ENCODE measurements around the gene SNX14. TPM values are rescaled to one million over a fixed set of nuclear protein-coding genes. Genes with fewer than 3 reads are reported as not detected.

SNX14 gene
- total RNA-seq, 1 donor from 2014 or later = 33.7 TPM

GRCh38 chr6:85506441-85507093 is 87.1 kb downstream of the SNX14 start:
- Histone ChIP-seq H3K9me3 (replicated peaks) (no peaks in the 10 kb centered on the region), H3K27ac (replicated peaks) (no peak overlapping the region), H3K36me3 (peaks cover 69% of the 10 kb centered on the region), H3K4me1 (no peaks in the 10 kb centered on the region), H3K4me3 (no peak overlapping the region), H3K27me3 (ENCODE audit: low read depth) (no peaks in the 10 kb centered on the region)
- no peak for DNase-seq
- intact Hi-C loops (cut with micrococcal nuclease) = no loop called here
- TF ChIP-seq, protein P1, sequence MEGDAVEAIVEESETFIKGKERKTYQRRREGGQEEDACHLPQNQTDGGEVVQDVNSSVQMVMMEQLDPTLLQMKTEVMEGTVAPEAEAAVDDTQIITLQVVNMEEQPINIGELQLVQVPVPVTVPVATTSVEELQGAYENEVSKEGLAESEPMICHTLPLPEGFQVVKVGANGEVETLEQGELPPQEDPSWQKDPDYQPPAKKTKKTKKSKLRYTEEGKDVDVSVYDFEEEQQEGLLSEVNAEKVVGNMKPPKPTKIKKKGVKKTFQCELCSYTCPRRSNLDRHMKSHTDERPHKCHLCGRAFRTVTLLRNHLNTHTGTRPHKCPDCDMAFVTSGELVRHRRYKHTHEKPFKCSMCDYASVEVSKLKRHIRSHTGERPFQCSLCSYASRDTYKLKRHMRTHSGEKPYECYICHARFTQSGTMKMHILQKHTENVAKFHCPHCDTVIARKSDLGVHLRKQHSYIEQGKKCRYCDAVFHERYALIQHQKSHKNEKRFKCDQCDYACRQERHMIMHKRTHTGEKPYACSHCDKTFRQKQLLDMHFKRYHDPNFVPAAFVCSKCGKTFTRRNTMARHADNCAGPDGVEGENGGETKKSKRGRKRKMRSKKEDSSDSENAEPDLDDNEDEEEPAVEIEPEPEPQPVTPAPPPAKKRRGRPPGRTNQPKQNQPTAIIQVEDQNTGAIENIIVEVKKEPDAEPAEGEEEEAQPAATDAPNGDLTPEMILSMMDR (IDR thresholded peaks at IDR 0.05; ENCODE audit: borderline replicate concordance) = no peak

DNA sequence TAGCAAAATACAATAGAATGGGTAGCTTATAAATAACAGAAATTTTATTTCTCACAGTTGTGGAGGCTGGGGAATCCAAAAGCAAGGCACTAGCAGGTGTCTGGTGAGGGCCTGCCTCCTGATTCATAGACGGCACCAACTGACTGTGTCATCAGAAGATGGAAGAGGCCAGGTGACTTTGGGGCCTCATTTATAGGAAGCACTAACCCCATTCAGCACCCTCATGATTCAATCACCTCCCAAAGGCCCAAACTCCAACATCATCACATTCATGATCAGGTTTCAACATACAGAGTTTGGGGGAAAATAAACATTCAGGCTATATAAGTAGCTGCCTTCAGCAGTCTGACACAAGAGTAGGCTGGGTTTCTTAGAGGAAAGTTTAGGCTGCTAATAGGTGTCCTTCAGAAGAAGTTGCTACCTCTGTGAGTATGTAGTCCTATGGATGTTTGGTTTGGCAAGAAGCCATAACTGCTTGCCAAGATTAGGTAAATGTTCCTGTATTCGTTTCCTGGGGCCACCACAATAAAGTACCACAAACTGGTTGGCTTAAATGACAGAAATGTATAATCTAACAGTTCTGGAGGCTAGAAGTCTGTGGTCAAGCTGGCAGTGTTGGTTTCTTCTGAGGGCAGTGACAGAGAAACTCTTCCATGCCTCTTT is 94.9 kb downstream of the SNX14 start:
- H3K27me3 ChIP-seq (ENCODE audit: low read depth) = no peaks in the 10 kb centered on the region
- H3K9me3 ChIP-seq (replicated peaks) = no peaks in the 10 kb centered on the region
- peaks cover 24% of the 10 kb centered on the region for H3K36me3 ChIP-seq
- no peaks in the 10 kb centered on the region for H3K4me1 ChIP-seq
- DNase-seq = no peak
- no peak overlapping the region for H3K4me3 ChIP-seq
- intact Hi-C loops (cut with micrococcal nuclease) = no loop called here
- TF ChIP-seq, protein P1 (IDR thresholded peaks at IDR 0.05; ENCODE audit: borderline replicate concordance) = no peak
- H3K27ac ChIP-seq (replicated peaks) = no peak overlapping the region

GRCh38 chr6:85496856-85497255 is 96.8 kb downstream of the SNX14 start:
- H3K27me3 ChIP-seq (ENCODE audit: low read depth) = no peaks in the 10 kb centered on the region
- H3K4me3 ChIP-seq = no peak overlapping the region
- no peak for DNase-seq
- intact Hi-C loops (cut with micrococcal nuclease) = no loop called here
- H3K9me3 ChIP-seq (replicated peaks) = no peaks in the 10 kb centered on the region
- H3K27ac ChIP-seq (replicated peaks) = no peak overlapping the region
- no peaks in the 10 kb centered on the region for H3K4me1 ChIP-seq
- TF ChIP-seq, protein P1 (IDR thresholded peaks at IDR 0.05; ENCODE audit: borderline replicate concordance) = no peak
- H3K36me3 ChIP-seq = peaks cover 5% of the 10 kb centered on the region

GRCh38 chr6:85496009-85496579 is 97.6 kb downstream of the SNX14 start:
- H3K4me1 ChIP-seq = no peaks in the 10 kb centered on the region
- H3K4me3 ChIP-seq = no peak overlapping the region
- no peaks in the 10 kb centered on the region for H3K9me3 ChIP-seq (replicated peaks)
- TF ChIP-seq, protein P1 (IDR thresholded peaks at IDR 0.05; ENCODE audit: borderline replicate concordance) = no peak
- intact Hi-C loops (cut with micrococcal nuclease) = no loop called here
- DNase-seq = no peak
- no peaks in the 10 kb centered on the region for H3K27me3 ChIP-seq (ENCODE audit: low read depth)
- no peaks in the 10 kb centered on the region for H3K36me3 ChIP-seq
- no peak overlapping the region for H3K27ac ChIP-seq (replicated peaks)

DNA sequence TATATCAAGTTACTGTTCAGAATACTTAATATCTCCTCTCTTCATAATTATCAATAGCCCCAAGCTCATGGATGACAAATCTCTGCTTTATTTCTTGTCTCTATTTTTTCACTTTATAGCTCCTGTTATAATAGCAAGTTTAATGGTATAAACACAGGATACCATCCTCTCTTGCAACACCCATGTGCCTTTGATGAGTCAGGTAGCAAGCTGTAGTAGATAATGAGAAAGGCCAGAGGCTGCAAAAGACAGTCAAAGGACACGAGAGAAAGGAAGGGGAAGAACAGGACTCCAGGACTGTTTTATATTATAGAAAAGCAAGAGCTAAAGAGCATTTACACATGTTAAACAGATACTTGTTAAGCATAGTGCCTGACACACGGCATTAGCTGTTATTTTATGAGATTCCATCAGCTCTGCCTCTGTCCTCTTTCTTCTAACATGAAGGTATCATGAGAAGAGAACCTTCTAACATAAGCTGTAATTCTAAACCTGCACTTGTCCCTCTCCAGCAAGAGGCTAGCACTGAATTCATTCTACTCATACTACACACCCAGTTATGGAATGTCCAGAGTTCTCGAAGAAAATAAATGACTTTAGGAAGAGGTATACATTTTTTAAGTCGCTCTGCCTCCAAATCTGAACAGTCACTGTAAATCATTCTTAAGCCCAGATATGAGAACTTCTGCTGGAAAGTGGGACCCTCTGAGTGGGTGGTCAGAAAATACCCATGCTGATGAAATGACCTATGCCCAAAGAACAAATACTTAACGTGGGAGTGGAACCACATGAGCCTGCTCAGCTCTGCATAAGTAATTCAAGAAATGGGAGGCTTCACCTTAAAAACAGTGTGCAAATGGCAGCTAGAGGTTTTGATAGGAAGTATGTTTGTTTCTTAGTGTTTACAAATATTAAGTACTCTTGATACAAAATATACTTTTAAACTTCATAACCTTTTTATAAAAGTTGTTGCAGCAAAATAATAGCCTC is 98.8 kb downstream of the SNX14 start:
- no peaks in the 10 kb centered on the region for H3K9me3 ChIP-seq (replicated peaks)
- TF ChIP-seq, protein P1 (IDR thresholded peaks at IDR 0.05; ENCODE audit: borderline replicate concordance) = no peak
- no peak for DNase-seq
- H3K27ac ChIP-seq (replicated peaks) = no peak overlapping the region
- intact Hi-C loops (cut with micrococcal nuclease) = no loop called here
- no peaks in the 10 kb centered on the region for H3K4me1 ChIP-seq
- no peak overlapping the region for H3K4me3 ChIP-seq
- no peaks in the 10 kb centered on the region for H3K36me3 ChIP-seq
- H3K27me3 ChIP-seq (ENCODE audit: low read depth) = no peaks in the 10 kb centered on the region

All from left ventricle myocardium inferior (tissue), 1 donor.